ENCODE data around the gene ANAPC2.

Gene ANAPC2

GRCh38 chr9:137215196-137215986 lies 27.0 kb upstream of the ANAPC2 start:
- DNase-seq (ENCODE audit: low spot score) = no peak

- DNase-seq (ENCODE audit: low spot score) = no peak
These were observed 26.3 kb upstream of the ANAPC2 start for GRCh38 chr9:137214620-137215019.

GRCh38 chr9:137213160-137214060 lies 25.1 kb upstream of the ANAPC2 start:
- DNase-seq (ENCODE audit: low spot score) = no peak

- no peak for DNase-seq (ENCODE audit: low spot score)
These were observed 24.2 kb upstream of the ANAPC2 start for GRCh38 chr9:137212520-137212919.

- no peak for DNase-seq (ENCODE audit: low spot score)
These were observed 23.2 kb upstream of the ANAPC2 start for GRCh38 chr9:137211532-137211931.

GRCh38 chr9:137206602-137207001 lies 18.2 kb upstream of the ANAPC2 start:
- no peak for DNase-seq (ENCODE audit: low spot score)

- peak; percentile 95 for DNase-seq (ENCODE audit: low spot score)
These were observed 17.0 kb upstream of the ANAPC2 start, which contains the start of the genes NDOR1 and TMEM203 for GRCh38 chr9:137205126-137206069. Gene NDOR1, plus strand, starts transcription at chr9:137205700. Its CDS starts 78 bp downstream, at chr9:137205778. Gene TMEM203, minus strand, starts transcription at chr9:137205648. Its CDS starts 234 bp downstream, at chr9:137205414.

GRCh38 chr9:137204731-137205125 lies 16.4 kb upstream of the ANAPC2 start:
- no peak for DNase-seq (ENCODE audit: low spot score)

- no peak for DNase-seq (ENCODE audit: low spot score)
These were observed 14.6 kb upstream of the ANAPC2 start for GRCh38 chr9:137202966-137203365.

GRCh38 chr9:137201205-137201868 lies 13.0 kb upstream of the ANAPC2 start:
- no peak for DNase-seq (ENCODE audit: low spot score)

GRCh38 chr9:137200311-137201204 lies 12.2 kb upstream of the ANAPC2 start, which contains the start of gene TPRN:
Gene TPRN, minus strand, starts transcription at chr9:137200741. Its CDS starts 30 bp downstream, at chr9:137200711.
- DNase-seq (ENCODE audit: low spot score) = peak; percentile 100

GRCh38 chr9:137199411-137200121 lies 11.2 kb upstream of the ANAPC2 start:
- DNase-seq (ENCODE audit: low spot score) = peak; percentile 22

GRCh38 chr9:137198902-137199283 lies 10.5 kb upstream of the ANAPC2 start:
- DNase-seq (ENCODE audit: low spot score) = no peak

GRCh38 chr9:137198051-137198901 lies 9.9 kb upstream of the ANAPC2 start:
- DNase-seq (ENCODE audit: low spot score) = no peak

GRCh38 chr9:137195525-137196220 lies 7.3 kb upstream of the ANAPC2 start:
- DNase-seq (ENCODE audit: low spot score) = no peak

- no peak for DNase-seq (ENCODE audit: low spot score)
These were observed 6.5 kb upstream of the ANAPC2 start for GRCh38 chr9:137194909-137195308.

- no peak for DNase-seq (ENCODE audit: low spot score)
These were observed 6.0 kb upstream of the ANAPC2 start for GRCh38 chr9:137194388-137194787.

GRCh38 chr9:137193771-137194170 lies 5.4 kb upstream of the ANAPC2 start:
- DNase-seq (ENCODE audit: low spot score) = no peak

All from GM03348 (cell line).